ENCODE results near the gene CYP4F8.
"Not testable (repeated sequence)": the region's sequence is repeated elsewhere in the genome, so short reads cannot be mapped to it uniquely, and the experiment has no call there.

The CYP4F8 gene

GRCh38 chr19:15595069-15595468 lies 19.9 kb upstream of the CYP4F8 start:
- H3F3A ChIP-seq (ENCODE audit: insufficient read depth), result no peaks in the 10 kb centered on the region
- H3K9ac ChIP-seq (ENCODE audit: low read length), result no peak overlapping the region
- no peaks in the 10 kb centered on the region for H4K20me1 ChIP-seq (ENCODE audit: low read depth, low read length)
- TF ChIP-seq EZH2phosphoT487 (conservative IDR thresholded peaks at IDR 0.05; ENCODE audit: low read length), result no peak
- no peak for TF ChIP-seq CTCF (IDR thresholded peaks at IDR 0.05; ENCODE audit: insufficient read depth, low read length, poor library complexity, severe bottlenecking)
- no peaks in the 10 kb centered on the region for H3K9me3 ChIP-seq (ENCODE audit: insufficient read depth, low read length)
- H3K27me3 ChIP-seq (ENCODE audit: low read length), result no peaks in the 10 kb centered on the region
- no peak overlapping the region for H2AFZ ChIP-seq (ENCODE audit: low read depth, low read length, severe bottlenecking)
- no peak overlapping the region for H3K4me2 ChIP-seq (ENCODE audit: low read depth, low read length, poor library complexity, severe bottlenecking)
- H3K9me2 ChIP-seq (replicated peaks; ENCODE audit: insufficient read depth, low read length), result no peaks in the 10 kb centered on the region
- no peaks in the 10 kb centered on the region for H3K36me3 ChIP-seq (ENCODE audit: low read length)
- no peak overlapping the region for H3K4me3 ChIP-seq (ENCODE audit: insufficient read depth, low read length, poor library complexity, severe bottlenecking)
- H3K79me2 ChIP-seq (ENCODE audit: insufficient read depth, low read length), result no peaks in the 10 kb centered on the region
- no peak overlapping the region for H3K27ac ChIP-seq (ENCODE audit: low read depth, low read length)

DNA sequence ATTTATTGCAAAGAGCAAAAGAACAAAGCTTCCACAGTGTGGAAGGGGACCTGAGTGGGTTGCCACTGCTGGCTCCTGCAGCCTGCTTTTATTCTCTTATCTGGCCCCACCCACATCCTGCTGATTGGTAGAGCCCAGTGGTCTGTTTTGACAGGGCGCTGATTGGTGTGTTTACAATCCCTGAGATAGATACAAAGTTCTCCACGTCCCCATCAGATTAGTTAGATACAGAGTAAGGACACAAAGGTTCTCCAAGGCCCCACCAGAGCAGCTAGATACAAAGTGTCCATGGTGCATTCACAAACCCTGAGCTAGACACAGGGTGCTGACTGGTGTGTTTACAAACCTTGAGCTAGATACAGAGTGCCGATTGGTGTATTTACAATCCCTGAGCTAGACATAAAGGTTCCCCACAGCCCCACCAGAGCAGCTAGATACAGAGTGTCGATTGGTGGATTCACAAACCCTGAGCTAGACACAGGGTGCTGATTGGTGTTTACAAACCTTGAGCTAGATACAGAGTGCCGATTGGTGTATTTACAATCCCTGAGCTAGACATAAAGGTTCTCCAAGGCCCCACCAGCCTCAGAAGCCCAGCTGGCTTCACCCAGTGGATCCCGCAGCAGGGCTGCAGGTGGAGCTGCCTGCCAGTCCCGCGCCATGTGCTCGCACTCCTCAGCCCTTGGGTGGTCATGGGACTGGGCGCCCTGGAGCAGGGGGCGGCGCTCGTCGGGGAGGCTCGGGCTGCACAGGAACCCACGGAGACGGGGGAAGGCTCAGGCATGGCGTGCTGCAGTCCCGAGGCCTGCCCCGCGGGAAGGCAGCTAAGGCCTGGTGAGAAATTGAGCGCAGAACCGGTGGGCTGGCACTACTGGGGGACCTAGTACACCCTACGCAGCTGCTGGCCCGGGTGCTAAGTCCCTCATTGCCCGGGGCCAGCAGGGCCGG lies 6.8 kb upstream of the CYP4F8 start:
- not testable (repeated sequence) for H4K20me1 ChIP-seq (ENCODE audit: low read depth, low read length); H3K9me3 ChIP-seq (ENCODE audit: insufficient read depth, low read length); H3K4me2 ChIP-seq (ENCODE audit: low read depth, low read length, poor library complexity, severe bottlenecking); H3K79me2 ChIP-seq (ENCODE audit: insufficient read depth, low read length); H3K4me3 ChIP-seq (ENCODE audit: insufficient read depth, low read length, poor library complexity, severe bottlenecking); H3K36me3 ChIP-seq (ENCODE audit: low read length); H2AFZ ChIP-seq (ENCODE audit: low read depth, low read length, severe bottlenecking); H3K9ac ChIP-seq (ENCODE audit: low read length); H3K27ac ChIP-seq (ENCODE audit: low read depth, low read length); H3F3A ChIP-seq (ENCODE audit: insufficient read depth); H3K27me3 ChIP-seq (ENCODE audit: low read length); H3K9me2 ChIP-seq (replicated peaks; ENCODE audit: insufficient read depth, low read length)

DNA sequence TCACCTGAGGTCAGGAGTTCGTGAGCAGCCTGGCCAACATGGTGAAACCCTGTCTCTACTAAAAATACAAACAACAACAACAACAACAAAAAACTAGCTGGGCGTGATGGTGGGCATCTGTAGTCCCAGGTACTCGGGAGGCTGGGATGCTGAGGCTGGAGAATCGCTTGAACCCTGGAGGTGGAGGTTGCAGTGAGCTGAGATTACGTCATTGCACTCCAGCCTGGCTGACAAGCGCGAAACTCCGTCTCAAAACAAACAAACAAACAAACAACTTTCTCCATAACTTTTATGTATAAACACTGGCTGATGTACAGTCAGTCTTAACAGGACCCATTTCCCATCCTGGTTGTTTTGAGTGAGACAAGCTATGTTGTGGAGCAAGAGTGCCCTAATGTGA lies 5.8 kb upstream of the CYP4F8 start:
- TF ChIP-seq CTCF (IDR thresholded peaks at IDR 0.05; ENCODE audit: insufficient read depth, low read length, poor library complexity, severe bottlenecking) (no peak), EZH2phosphoT487 (conservative IDR thresholded peaks at IDR 0.05; ENCODE audit: low read length) (no peak)
- Histone ChIP-seq H4K20me1 (ENCODE audit: low read depth, low read length) (no peaks in the 10 kb centered on the region), H3K9me3 (ENCODE audit: insufficient read depth, low read length) (no peaks in the 10 kb centered on the region), H3K27ac (ENCODE audit: low read depth, low read length) (no peak overlapping the region), H3K9ac (ENCODE audit: low read length) (no peak overlapping the region), H3K9me2 (replicated peaks; ENCODE audit: insufficient read depth, low read length) (no peaks in the 10 kb centered on the region), H3F3A (ENCODE audit: insufficient read depth) (no peaks in the 10 kb centered on the region), H3K27me3 (ENCODE audit: low read length) (no peaks in the 10 kb centered on the region), H2AFZ (ENCODE audit: low read depth, low read length, severe bottlenecking) (no peak overlapping the region), H3K4me2 (ENCODE audit: low read depth, low read length, poor library complexity, severe bottlenecking) (no peak overlapping the region), H3K79me2 (ENCODE audit: insufficient read depth, low read length) (no peaks in the 10 kb centered on the region), H3K36me3 (ENCODE audit: low read length) (no peaks in the 10 kb centered on the region), H3K4me3 (ENCODE audit: insufficient read depth, low read length, poor library complexity, severe bottlenecking) (no peak overlapping the region)

DNA sequence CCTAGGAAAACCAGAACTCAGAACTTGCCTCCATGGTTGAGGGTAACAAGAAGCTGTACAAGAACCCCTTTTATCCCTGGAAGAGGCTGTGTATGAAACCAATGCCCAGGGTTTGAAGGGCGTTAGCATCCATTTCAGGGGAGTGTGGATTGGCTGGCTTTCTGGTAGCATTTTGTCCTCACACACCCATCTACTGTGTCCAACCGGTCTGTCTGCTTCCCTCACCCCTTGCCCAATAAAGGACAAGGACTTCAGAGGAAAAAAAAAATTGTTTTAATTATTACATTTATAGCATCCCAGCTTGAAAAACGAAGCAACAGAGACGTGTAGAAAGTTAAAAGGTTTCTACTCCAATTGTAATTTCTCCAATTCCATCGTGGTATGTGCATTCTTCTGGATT lies 2.7 kb upstream of the CYP4F8 start:
- TF ChIP-seq CTCF (IDR thresholded peaks at IDR 0.05; ENCODE audit: insufficient read depth, low read length, poor library complexity, severe bottlenecking), result no peak
- no peak for TF ChIP-seq EZH2phosphoT487 (conservative IDR thresholded peaks at IDR 0.05; ENCODE audit: low read length)
- Histone ChIP-seq H3K9me3 (ENCODE audit: insufficient read depth, low read length) (no peaks in the 10 kb centered on the region), H3K79me2 (ENCODE audit: insufficient read depth, low read length) (no peaks in the 10 kb centered on the region)

More for the DNA sequence above, 2.7 kb upstream of the CYP4F8 start:
- Histone ChIP-seq H3K9ac (ENCODE audit: low read length) (no peak overlapping the region), H3K27ac (ENCODE audit: low read depth, low read length) (no peak overlapping the region), H3K4me2 (ENCODE audit: low read depth, low read length, poor library complexity, severe bottlenecking) (no peak overlapping the region), H3K4me3 (ENCODE audit: insufficient read depth, low read length, poor library complexity, severe bottlenecking) (no peak overlapping the region), H3K27me3 (ENCODE audit: low read length) (no peaks in the 10 kb centered on the region), H3K9me2 (replicated peaks; ENCODE audit: insufficient read depth, low read length) (no peaks in the 10 kb centered on the region), H2AFZ (ENCODE audit: low read depth, low read length, severe bottlenecking) (no peak overlapping the region), H3F3A (ENCODE audit: insufficient read depth) (no peaks in the 10 kb centered on the region), H3K36me3 (ENCODE audit: low read length) (no peaks in the 10 kb centered on the region), H4K20me1 (ENCODE audit: low read depth, low read length) (no peaks in the 10 kb centered on the region)
